WTC11 (cell line): ENCODE data around the gene OSCP1. TPM values are rescaled to one million over a fixed set of nuclear protein-coding genes. Genes with fewer than 3 reads are reported as not detected.

Experiments
- ATAC-seq: fragments of 200-7000 bp; cut with Tn5 transposase; 2 replicates; pipeline ENCODE4 v1.10.0; 2021; ENCODE audit warnings: mild to moderate bottlenecking, moderate library complexity
- CTCF ChIA-PET: fragments of 300-600 bp; sonication (Branson Sonifier 250); formaldehyde crosslinking; loops from one replicate; lab custom pipeline; 2021; ENCODE audit warnings: antibody characterized with exemption; lab: Charles Lee
- POLR2A ChIA-PET: fragments of 350-600 bp; sonication (Branson Sonifier 250); formaldehyde crosslinking; loops from one replicate; lab custom pipeline; 2021; ENCODE audit warnings: antibody characterized with exemption; lab: Charles Lee
- DNase-seq: peaks from one replicate; pipeline ENCODE4 v3.0.0; 2021; ENCODE audit warnings: low spot score
- H3K27ac Mint-ChIP-seq: 2 replicates; pipeline ENCODE4 v1.8.0; 2021; ENCODE audit warnings: mixed read lengths
- H3K27me3 Mint-ChIP-seq: 2 replicates; pipeline ENCODE4 v1.8.0; 2021; ENCODE audit warnings: low read depth, mild to moderate bottlenecking, moderate library complexity, mixed read lengths
- H3K36me3 Mint-ChIP-seq: 2 replicates; pipeline ENCODE4 v1.8.0; 2021; ENCODE audit warnings: mixed read lengths
- H3K4me1 Mint-ChIP-seq: 2 replicates; pipeline ENCODE4 v1.8.0; 2022; ENCODE audit warnings: mixed read lengths
- H3K4me3 Mint-ChIP-seq: 2 replicates; pipeline ENCODE4 v1.8.0; 2021; ENCODE audit warnings: mild to moderate bottlenecking, moderate library complexity, mixed read lengths
- H3K9me3 Mint-ChIP-seq: 2 replicates; pipeline ENCODE4 v1.8.0; 2021; ENCODE audit warnings: mixed read lengths
- CTCF ChIP-seq: fragments of 200-600 bp; IDR thresholded peaks from 2 replicates; pipeline ENCODE4 v1.8.0; 2022; ENCODE audit warnings: antibody characterized with exemption
- NFYB ChIP-seq: sonication (generic); formaldehyde crosslinking; conservative IDR thresholded peaks from 2 replicates; pipeline ENCODE4 v1.8.0; 2022; ENCODE audit warnings: low read depth, missing genetic modification reagents
- NR2C2 ChIP-seq: sonication (generic); formaldehyde crosslinking; IDR thresholded peaks from 2 replicates; pipeline ENCODE4 v1.8.0; 2022; ENCODE audit warnings: mild to moderate bottlenecking, missing genetic modification reagents
- SMAD4 ChIP-seq: sonication (generic); formaldehyde crosslinking; IDR thresholded peaks from 2 replicates; pipeline ENCODE4 v1.8.0; 2022; ENCODE audit warnings: mild to moderate bottlenecking, missing genetic modification reagents
- SOX15 ChIP-seq: fragments of 250-450 bp; sonication (Bioruptor Pico); IDR thresholded peaks from 2 replicates; pipeline ENCODE4 v1.9.0; 2021; ENCODE audit warnings: mild to moderate bottlenecking
- SP1 ChIP-seq: sonication (generic); formaldehyde crosslinking; conservative IDR thresholded peaks from 2 replicates; pipeline ENCODE4 v1.8.1; 2022; ENCODE audit warnings: missing genetic modification reagents
- ZBTB21 ChIP-seq: sonication (generic); formaldehyde crosslinking; IDR thresholded peaks from 2 replicates; pipeline ENCODE4 v1.8.1; 2023; ENCODE audit warnings: mild to moderate bottlenecking, missing genetic modification reagents, borderline replicate concordance
- ZNF396 ChIP-seq: fragments of 250-450 bp; sonication (Bioruptor Pico); IDR thresholded peaks from 2 replicates; pipeline ENCODE4 v1.8.0; 2021; ENCODE audit warnings: mild to moderate bottlenecking, moderate library complexity, borderline replicate concordance
- total RNA-seq: library from RNA; stranded (reverse); gene quantifications from 3 replicates; pipeline ENCODE4 v1.2.3, GENCODE V29; 2021
- TF ChIP-seq, protein P1 (sequence below): sonication (generic); formaldehyde crosslinking; IDR thresholded peaks from 2 replicates; pipeline ENCODE4 v1.8.0; 2022; ENCODE audit warnings: missing genetic modification reagents
- TF ChIP-seq, protein P2 (sequence below): fragments of 250-450 bp; sonication (Bioruptor Pico); IDR thresholded peaks from 2 replicates; pipeline ENCODE4 v1.9.0; 2021; ENCODE audit warnings: mild to moderate bottlenecking, borderline replicate concordance
- TF ChIP-seq, protein P3 (sequence below): sonication (generic); formaldehyde crosslinking; IDR thresholded peaks from 2 replicates; pipeline ENCODE4 v1.8.1; 2023; ENCODE audit warnings: mild to moderate bottlenecking, missing genetic modification reagents, borderline replicate concordance
- TF ChIP-seq, protein P4 (sequence below): sonication (generic); formaldehyde crosslinking; IDR thresholded peaks from 2 replicates; pipeline ENCODE4 v1.8.0; 2023; ENCODE audit warnings: missing genetic modification reagents
- TF ChIP-seq, protein P5 (sequence below): sonication (generic); formaldehyde crosslinking; IDR thresholded peaks from 2 replicates; pipeline ENCODE4 v1.8.1; 2022; ENCODE audit warnings: missing genetic modification reagents, borderline replicate concordance

OSCP1 gene
- total RNA-seq, 1 experiment from 2014 or later, result 1.7 TPM

DNA sequence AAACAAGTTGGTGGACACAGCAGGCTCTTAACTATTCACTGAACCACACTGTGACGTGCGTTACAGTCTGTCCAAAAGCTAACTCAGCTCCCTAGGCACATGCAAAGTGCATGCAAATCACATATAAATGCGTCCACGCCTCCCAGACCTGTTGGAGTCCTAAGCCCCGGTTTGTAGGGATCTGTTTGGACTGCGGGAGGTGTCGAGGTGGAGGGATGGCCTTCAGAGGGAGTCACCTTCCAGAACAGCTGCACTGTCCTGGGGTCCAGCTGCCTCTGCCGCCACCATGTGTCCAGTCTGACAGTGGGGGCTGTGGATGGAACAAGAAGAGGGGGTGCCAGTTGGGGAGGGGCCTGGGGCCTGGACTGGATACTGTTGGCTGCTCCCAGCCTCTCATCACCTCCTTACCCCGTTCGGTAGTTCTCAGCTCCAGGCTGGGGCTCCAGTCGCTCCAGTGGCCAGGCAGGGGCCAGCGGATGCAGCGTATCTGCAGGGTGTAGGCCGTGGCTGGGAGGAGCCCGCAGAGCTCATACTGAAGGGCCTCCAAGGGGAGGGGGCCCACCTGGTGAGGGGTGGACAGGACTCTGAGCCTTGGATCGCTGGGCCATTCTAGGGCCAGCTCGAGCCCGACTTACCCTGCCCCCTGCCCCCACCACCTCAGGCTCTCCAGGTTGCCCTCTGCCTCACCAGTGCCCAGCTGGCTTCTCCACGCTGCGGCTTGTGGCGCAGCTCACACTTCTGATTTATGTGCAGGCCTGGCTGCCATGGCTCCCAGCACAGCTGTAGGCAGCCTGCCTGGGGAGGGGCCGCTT, 21.8 kb upstream of the OSCP1 start:
- DNase-seq, result no peak

GRCh38 chr1:36469163-36469562, 18.9 kb upstream of the OSCP1 start:
- ChIA-PET POLR2A (no interaction called here), CTCF (no interaction called here)
- H3K27me3 Mint-ChIP-seq, result peaks cover 69% of the 10 kb centered on the region
- peaks cover 12% of the 10 kb centered on the region for H3K4me1 Mint-ChIP-seq
- ATAC-seq, result no peak
- H3K36me3 Mint-ChIP-seq, result no peaks in the 10 kb centered on the region
- H3K9me3 Mint-ChIP-seq, result no peaks in the 10 kb centered on the region
- no peak overlapping the region for H3K4me3 Mint-ChIP-seq
- no peak overlapping the region for H3K27ac Mint-ChIP-seq
- no peak for DNase-seq
- TF ChIP-seq CTCF (no peak), NFYB (CRISPR knock-in tag) (no peak), ZNF396 (no peak), SOX15 (CRISPR knock-in tag) (no peak), SMAD4 (CRISPR knock-in tag) (no peak)
- TF ChIP-seq, protein P1, sequence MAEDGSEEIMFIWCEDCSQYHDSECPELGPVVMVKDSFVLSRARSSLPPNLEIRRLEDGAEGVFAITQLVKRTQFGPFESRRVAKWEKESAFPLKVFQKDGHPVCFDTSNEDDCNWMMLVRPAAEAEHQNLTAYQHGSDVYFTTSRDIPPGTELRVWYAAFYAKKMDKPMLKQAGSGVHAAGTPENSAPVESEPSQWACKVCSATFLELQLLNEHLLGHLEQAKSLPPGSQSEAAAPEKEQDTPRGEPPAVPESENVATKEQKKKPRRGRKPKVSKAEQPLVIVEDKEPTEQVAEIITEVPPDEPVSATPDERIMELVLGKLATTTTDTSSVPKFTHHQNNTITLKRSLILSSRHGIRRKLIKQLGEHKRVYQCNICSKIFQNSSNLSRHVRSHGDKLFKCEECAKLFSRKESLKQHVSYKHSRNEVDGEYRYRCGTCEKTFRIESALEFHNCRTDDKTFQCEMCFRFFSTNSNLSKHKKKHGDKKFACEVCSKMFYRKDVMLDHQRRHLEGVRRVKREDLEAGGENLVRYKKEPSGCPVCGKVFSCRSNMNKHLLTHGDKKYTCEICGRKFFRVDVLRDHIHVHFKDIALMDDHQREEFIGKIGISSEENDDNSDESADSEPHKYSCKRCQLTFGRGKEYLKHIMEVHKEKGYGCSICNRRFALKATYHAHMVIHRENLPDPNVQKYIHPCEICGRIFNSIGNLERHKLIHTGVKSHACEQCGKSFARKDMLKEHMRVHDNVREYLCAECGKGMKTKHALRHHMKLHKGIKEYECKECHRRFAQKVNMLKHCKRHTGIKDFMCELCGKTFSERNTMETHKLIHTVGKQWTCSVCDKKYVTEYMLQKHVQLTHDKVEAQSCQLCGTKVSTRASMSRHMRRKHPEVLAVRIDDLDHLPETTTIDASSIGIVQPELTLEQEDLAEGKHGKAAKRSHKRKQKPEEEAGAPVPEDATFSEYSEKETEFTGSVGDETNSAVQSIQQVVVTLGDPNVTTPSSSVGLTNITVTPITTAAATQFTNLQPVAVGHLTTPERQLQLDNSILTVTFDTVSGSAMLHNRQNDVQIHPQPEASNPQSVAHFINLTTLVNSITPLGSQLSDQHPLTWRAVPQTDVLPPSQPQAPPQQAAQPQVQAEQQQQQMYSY (CRISPR knock-in tag), result no peak

More for the DNA sequence above, 21.8 kb upstream of the OSCP1 start:
- no peak overlapping the region for H3K27ac Mint-ChIP-seq
- no peak overlapping the region for H3K4me3 Mint-ChIP-seq
- TF ChIP-seq SP1 (CRISPR knock-in tag), result no peak
- TF ChIP-seq NR2C2, result no peak
- TF ChIP-seq, protein P2, sequence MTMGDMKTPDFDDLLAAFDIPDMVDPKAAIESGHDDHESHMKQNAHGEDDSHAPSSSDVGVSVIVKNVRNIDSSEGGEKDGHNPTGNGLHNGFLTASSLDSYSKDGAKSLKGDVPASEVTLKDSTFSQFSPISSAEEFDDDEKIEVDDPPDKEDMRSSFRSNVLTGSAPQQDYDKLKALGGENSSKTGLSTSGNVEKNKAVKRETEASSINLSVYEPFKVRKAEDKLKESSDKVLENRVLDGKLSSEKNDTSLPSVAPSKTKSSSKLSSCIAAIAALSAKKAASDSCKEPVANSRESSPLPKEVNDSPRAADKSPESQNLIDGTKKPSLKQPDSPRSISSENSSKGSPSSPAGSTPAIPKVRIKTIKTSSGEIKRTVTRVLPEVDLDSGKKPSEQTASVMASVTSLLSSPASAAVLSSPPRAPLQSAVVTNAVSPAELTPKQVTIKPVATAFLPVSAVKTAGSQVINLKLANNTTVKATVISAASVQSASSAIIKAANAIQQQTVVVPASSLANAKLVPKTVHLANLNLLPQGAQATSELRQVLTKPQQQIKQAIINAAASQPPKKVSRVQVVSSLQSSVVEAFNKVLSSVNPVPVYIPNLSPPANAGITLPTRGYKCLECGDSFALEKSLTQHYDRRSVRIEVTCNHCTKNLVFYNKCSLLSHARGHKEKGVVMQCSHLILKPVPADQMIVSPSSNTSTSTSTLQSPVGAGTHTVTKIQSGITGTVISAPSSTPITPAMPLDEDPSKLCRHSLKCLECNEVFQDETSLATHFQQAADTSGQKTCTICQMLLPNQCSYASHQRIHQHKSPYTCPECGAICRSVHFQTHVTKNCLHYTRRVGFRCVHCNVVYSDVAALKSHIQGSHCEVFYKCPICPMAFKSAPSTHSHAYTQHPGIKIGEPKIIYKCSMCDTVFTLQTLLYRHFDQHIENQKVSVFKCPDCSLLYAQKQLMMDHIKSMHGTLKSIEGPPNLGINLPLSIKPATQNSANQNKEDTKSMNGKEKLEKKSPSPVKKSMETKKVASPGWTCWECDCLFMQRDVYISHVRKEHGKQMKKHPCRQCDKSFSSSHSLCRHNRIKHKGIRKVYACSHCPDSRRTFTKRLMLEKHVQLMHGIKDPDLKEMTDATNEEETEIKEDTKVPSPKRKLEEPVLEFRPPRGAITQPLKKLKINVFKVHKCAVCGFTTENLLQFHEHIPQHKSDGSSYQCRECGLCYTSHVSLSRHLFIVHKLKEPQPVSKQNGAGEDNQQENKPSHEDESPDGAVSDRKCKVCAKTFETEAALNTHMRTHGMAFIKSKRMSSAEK (CRISPR knock-in tag), result no peak
- TF ChIP-seq, protein P3, sequence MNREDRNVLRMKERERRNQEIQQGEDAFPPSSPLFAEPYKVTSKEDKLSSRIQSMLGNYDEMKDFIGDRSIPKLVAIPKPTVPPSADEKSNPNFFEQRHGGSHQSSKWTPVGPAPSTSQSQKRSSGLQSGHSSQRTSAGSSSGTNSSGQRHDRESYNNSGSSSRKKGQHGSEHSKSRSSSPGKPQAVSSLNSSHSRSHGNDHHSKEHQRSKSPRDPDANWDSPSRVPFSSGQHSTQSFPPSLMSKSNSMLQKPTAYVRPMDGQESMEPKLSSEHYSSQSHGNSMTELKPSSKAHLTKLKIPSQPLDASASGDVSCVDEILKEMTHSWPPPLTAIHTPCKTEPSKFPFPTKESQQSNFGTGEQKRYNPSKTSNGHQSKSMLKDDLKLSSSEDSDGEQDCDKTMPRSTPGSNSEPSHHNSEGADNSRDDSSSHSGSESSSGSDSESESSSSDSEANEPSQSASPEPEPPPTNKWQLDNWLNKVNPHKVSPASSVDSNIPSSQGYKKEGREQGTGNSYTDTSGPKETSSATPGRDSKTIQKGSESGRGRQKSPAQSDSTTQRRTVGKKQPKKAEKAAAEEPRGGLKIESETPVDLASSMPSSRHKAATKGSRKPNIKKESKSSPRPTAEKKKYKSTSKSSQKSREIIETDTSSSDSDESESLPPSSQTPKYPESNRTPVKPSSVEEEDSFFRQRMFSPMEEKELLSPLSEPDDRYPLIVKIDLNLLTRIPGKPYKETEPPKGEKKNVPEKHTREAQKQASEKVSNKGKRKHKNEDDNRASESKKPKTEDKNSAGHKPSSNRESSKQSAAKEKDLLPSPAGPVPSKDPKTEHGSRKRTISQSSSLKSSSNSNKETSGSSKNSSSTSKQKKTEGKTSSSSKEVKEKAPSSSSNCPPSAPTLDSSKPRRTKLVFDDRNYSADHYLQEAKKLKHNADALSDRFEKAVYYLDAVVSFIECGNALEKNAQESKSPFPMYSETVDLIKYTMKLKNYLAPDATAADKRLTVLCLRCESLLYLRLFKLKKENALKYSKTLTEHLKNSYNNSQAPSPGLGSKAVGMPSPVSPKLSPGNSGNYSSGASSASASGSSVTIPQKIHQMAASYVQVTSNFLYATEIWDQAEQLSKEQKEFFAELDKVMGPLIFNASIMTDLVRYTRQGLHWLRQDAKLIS (CRISPR knock-in tag), result no peak
- TF ChIP-seq NFYB (CRISPR knock-in tag), result no peak
- TF ChIP-seq, protein P4, sequence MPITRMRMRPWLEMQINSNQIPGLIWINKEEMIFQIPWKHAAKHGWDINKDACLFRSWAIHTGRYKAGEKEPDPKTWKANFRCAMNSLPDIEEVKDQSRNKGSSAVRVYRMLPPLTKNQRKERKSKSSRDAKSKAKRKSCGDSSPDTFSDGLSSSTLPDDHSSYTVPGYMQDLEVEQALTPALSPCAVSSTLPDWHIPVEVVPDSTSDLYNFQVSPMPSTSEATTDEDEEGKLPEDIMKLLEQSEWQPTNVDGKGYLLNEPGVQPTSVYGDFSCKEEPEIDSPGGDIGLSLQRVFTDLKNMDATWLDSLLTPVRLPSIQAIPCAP (CRISPR knock-in tag), result no peak
- TF ChIP-seq, protein P5, sequence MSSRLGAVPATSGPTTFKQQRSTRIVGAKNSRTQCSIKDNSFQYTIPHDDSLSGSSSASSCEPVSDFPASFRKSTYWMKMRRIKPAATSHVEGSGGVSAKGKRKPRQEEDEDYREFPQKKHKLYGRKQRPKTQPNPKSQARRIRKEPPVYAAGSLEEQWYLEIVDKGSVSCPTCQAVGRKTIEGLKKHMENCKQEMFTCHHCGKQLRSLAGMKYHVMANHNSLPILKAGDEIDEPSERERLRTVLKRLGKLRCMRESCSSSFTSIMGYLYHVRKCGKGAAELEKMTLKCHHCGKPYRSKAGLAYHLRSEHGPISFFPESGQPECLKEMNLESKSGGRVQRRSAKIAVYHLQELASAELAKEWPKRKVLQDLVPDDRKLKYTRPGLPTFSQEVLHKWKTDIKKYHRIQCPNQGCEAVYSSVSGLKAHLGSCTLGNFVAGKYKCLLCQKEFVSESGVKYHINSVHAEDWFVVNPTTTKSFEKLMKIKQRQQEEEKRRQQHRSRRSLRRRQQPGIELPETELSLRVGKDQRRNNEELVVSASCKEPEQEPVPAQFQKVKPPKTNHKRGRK, result no peak
- TF ChIP-seq ZBTB21 (CRISPR knock-in tag), result no peak
- ChIA-PET POLR2A (interaction anchor here (0.7 kb wide), 1 partner anchor 452 kb away, joined by 3 read pairs; no protein-coding TSS in a partner anchor), CTCF (interaction anchor here (1.5 to 1.9 kb wide), 2 partner anchors 22 to 44 kb away, joined by 6 to 9 read pairs; partner anchors contain the start of gene OSCP1)
- peaks cover 44% of the 10 kb centered on the region for H3K27me3 Mint-ChIP-seq
- no peaks in the 10 kb centered on the region for H3K36me3 Mint-ChIP-seq
- H3K4me1 Mint-ChIP-seq, result no peaks in the 10 kb centered on the region; the same call in 1 of the 2 replicates
- peak; percentile 52 for ATAC-seq
- H3K9me3 Mint-ChIP-seq, result no peaks in the 10 kb centered on the region
